Neural crest cell (in vitro differentiated cells): Measurements from ENCODE around the gene COPG1. TPM values are rescaled to one million over a fixed set of nuclear protein-coding genes. Genes with fewer than 3 reads are reported as not detected.

Experiments used
- DNase-seq: peaks from one replicate; pipeline ENCODE4 v3.0.0; 2021; ENCODE audit warnings: low read depth, mixed read lengths, low spot score
- H3K27ac Mint-ChIP-seq: one replicate; pipeline ENCODE4 v1.8.0; 2021; ENCODE audit warnings: mild to moderate bottlenecking, mixed read lengths; ENCODE audit not compliant: unreplicated experiment
- H3K27me3 Mint-ChIP-seq: 2 replicates; pipeline ENCODE4 v1.8.0; 2021; ENCODE audit warnings: low read depth, mild to moderate bottlenecking, mixed read lengths
- H3K36me3 Mint-ChIP-seq: 2 replicates; pipeline ENCODE4 v1.8.0; 2021; ENCODE audit warnings: low read depth, mild to moderate bottlenecking, mixed read lengths
- H3K4me1 Mint-ChIP-seq: 2 replicates; pipeline ENCODE4 v1.8.0; 2021; ENCODE audit warnings: mixed read lengths
- H3K4me3 Mint-ChIP-seq: one replicate; pipeline ENCODE4 v1.8.0; 2021; ENCODE audit warnings: mild to moderate bottlenecking, mixed read lengths
- H3K9me3 Mint-ChIP-seq: 2 replicates; pipeline ENCODE4 v1.8.0; 2021; ENCODE audit warnings: mixed read lengths
- total RNA-seq: library from RNA; stranded (reverse); gene quantifications from 2 replicates; pipeline ENCODE4 v1.2.1, GENCODE V29; 2021
- TF ChIP-seq, protein P1 (sequence below): fragments of 200-600 bp; sonication (generic); conservative IDR thresholded peaks from 2 replicates; pipeline ENCODE4 v1.5.0; 2021; ENCODE audit warnings: antibody characterized with exemption, mild to moderate bottlenecking

Gene COPG1
- total RNA-seq, 1 donor from 2014 or later: 122 TPM

DNA sequence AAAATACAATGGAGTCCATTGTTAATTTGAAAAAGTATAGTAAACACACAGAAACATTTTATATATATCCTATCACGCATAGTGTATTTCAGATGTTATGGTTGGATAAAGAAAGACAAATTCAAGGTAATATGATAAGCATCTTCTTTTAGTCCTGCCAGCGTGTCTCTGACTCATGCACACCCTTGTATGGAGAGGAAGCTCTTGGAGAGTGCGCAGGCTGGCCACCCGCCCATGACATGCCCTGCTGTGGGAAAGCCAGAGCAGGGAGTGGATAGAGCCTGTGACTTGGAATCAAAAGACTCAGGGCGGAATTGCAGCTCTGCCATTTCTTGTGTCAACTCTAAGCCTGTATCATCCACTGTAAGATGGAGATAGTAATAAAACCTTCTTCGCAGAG, 23.0 kb upstream of the COPG1 start:
- no peak for DNase-seq
- H3K9me3 Mint-ChIP-seq: no peaks in the 10 kb centered on the region
- H3K4me3 Mint-ChIP-seq: no peak overlapping the region
- peaks cover 5% of the 10 kb centered on the region for H3K4me1 Mint-ChIP-seq
- H3K27ac Mint-ChIP-seq: no peak overlapping the region
- TF ChIP-seq, protein P1, sequence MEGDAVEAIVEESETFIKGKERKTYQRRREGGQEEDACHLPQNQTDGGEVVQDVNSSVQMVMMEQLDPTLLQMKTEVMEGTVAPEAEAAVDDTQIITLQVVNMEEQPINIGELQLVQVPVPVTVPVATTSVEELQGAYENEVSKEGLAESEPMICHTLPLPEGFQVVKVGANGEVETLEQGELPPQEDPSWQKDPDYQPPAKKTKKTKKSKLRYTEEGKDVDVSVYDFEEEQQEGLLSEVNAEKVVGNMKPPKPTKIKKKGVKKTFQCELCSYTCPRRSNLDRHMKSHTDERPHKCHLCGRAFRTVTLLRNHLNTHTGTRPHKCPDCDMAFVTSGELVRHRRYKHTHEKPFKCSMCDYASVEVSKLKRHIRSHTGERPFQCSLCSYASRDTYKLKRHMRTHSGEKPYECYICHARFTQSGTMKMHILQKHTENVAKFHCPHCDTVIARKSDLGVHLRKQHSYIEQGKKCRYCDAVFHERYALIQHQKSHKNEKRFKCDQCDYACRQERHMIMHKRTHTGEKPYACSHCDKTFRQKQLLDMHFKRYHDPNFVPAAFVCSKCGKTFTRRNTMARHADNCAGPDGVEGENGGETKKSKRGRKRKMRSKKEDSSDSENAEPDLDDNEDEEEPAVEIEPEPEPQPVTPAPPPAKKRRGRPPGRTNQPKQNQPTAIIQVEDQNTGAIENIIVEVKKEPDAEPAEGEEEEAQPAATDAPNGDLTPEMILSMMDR: no peak
- no peaks in the 10 kb centered on the region for H3K36me3 Mint-ChIP-seq
- H3K27me3 Mint-ChIP-seq: no peaks in the 10 kb centered on the region

DNA sequence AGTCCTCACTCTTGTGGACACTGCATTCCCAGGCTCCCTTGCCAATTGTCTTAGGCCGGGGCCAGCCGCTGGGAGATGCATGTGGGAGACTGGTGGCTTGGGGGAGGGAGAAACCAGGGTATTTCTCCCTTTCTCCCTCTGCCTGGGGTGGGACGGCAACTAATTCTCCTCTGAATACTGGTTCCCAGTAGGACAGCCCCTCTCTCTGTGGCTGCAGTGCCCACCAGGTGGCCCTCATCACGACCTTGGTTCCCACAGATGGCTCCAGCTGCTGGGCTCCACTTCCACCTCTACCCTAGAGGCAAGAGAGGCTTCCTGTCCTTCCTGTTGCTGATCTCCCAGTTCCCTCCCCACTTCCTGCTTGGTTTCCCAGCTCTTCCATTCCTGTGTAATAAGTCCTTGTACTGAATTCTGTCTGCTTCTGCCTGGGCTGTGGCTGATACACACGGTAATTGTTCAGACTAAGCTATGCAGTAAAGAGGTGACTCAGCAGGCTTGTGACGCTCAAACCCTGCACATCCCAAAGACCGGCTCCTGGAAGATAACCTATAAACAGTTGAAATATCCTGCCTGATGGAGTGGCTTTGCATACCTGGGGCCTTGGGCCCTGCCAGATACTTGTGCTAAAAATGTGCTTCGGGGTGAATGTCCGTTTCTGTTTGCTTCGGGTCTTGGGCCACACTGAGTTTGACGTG, 20.4 kb upstream of the COPG1 start:
- Mint-ChIP-seq H3K27ac (peak overlapping the region; percentile 40), H3K27me3 (no peaks in the 10 kb centered on the region), H3K36me3 (no peaks in the 10 kb centered on the region), H3K9me3 (no peaks in the 10 kb centered on the region), H3K4me1 (peaks cover 5% of the 10 kb centered on the region), H3K4me3 (no peak overlapping the region)
- no peak for DNase-seq
- TF ChIP-seq, protein P1: no peak

DNA sequence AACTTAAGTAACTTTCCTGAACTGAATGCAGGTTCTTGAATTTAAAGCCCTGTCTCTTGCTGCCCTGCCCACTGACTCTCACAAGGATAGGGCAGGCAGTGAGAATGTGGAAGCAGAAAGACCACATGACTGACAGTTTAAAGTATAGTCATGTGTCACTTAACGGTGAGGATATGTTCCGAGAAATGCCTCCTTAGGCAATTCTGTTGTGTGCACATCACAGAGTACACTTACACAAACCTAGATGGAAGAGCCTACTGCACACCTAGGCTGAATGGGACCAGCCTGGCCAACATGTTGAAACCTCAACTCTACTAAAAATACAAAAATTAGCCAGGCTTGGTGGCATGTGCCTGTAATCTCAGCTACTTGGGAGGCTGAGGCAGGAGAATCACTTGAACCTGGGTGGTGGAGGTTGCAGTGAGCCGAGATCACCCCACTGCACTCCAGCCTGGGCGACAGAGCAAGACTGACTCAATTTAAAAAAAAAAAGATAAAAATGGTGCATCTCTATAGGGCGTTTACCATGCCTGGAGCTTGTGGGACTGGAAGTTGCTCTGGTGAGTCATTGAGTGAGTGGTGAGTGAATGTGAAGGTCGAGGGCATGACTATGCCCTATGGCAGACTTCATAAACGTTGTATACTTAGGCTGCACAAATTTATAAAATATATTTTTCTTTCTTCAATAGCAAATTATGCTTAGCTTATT, 18.9 kb upstream of the COPG1 start:
- H3K36me3 Mint-ChIP-seq: no peaks in the 10 kb centered on the region
- no peak overlapping the region for H3K4me3 Mint-ChIP-seq
- no peaks in the 10 kb centered on the region for H3K9me3 Mint-ChIP-seq
- TF ChIP-seq, protein P1: no peak
- no peak overlapping the region for H3K27ac Mint-ChIP-seq
- peaks cover 5% of the 10 kb centered on the region for H3K4me1 Mint-ChIP-seq
- DNase-seq: no peak
- no peaks in the 10 kb centered on the region for H3K27me3 Mint-ChIP-seq

DNA sequence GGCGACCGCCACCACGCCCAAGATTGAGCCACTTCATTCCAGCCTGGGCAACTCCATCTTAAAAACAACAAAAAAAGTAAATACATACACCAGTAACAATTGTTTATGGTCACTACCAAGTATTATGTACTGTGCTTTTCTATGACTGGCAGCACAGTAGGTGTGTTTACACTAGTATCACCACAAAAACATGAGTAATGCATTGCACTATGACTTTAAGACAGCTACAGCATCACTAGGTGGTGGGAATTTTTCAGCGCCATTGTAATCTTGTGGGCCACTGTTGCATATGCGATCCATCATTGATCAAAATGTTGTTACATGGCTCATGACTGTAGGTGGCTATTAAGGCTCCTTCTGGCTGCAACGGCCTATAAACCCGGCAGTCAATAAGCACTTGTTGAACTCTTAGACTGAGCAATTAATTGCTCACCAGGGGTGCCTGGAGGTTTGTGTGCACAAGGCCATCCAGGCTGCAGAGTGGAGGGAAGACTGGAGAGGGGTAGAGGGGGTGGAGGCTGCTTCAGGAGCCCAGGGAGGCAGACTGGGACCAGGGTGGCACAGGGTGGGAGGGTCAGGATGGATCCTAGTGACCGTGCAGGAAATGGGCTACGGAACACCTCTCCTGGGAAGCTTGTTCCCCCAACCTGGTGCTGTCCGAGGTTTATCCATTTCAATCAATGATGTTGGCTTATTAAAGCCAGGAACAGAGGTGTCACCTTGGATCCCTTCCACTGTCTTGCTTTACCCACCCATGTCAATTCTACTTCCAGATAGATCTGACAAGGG, 17.9 kb upstream of the COPG1 start:
- Mint-ChIP-seq H3K27me3 (no peaks in the 10 kb centered on the region), H3K27ac (no peak overlapping the region), H3K4me1 (peaks cover 5% of the 10 kb centered on the region), H3K36me3 (no peaks in the 10 kb centered on the region), H3K4me3 (no peak overlapping the region), H3K9me3 (no peaks in the 10 kb centered on the region)
- no peak for DNase-seq
- TF ChIP-seq, protein P1: no peak

DNA sequence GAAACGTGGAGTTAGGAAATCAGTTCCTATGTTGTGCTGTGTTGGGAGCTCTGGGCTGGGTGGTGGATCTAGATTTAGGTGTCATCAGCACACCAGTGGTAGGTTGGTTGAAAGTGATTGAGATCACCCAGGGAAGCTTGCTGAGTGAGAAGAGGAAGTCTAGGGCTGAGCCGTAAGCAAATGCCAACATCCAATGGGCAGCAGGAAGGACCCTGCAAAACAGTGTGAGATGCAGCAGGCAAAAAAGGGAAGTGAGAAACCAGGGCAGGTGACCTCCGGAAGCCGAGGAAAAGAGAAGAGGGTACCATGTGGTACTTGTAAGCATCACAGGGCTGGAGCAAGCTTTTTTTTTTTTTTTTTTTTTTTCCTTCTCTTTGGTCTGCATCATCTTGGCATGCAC, 15.9 kb upstream of the COPG1 start:
- H3K9me3 Mint-ChIP-seq: no peaks in the 10 kb centered on the region
- DNase-seq: no peak
- no peaks in the 10 kb centered on the region for H3K27me3 Mint-ChIP-seq
- H3K27ac Mint-ChIP-seq: no peak overlapping the region
- TF ChIP-seq, protein P1: no peak
- peaks cover 5% of the 10 kb centered on the region for H3K4me1 Mint-ChIP-seq
- H3K4me3 Mint-ChIP-seq: no peak overlapping the region
- no peaks in the 10 kb centered on the region for H3K36me3 Mint-ChIP-seq
